Mucosa of stomach (tissue), 1 donor: ENCODE results near the gene KLRB1.
"Not testable (repeated sequence)": the region's sequence is repeated elsewhere in the genome, so short reads cannot be mapped to it uniquely, and the experiment has no call there.

ENCODE experiments used
- H3K27me3 ChIP-seq: one replicate; pipeline ENCODE4 v1.7.0; 2013; ENCODE audit warnings: mild to moderate bottlenecking, low read length; ENCODE audit not compliant: control insufficient read depth, insufficient read depth
- H3K36me3 ChIP-seq: one replicate; pipeline ENCODE4 v1.7.0; 2013; ENCODE audit warnings: low read length; ENCODE audit not compliant: control insufficient read depth, insufficient read depth
- H3K4me1 ChIP-seq: one replicate; pipeline ENCODE4 v1.7.0; 2013; ENCODE audit warnings: mild to moderate bottlenecking, low read length; ENCODE audit not compliant: control insufficient read depth, insufficient read depth
- H3K4me3 ChIP-seq: one replicate; pipeline ENCODE4 v1.7.0; 2013; ENCODE audit warnings: low read length
- H3K9ac ChIP-seq: one replicate; pipeline ENCODE4 v1.7.0; 2013; ENCODE audit warnings: mild to moderate bottlenecking, low read length, moderate library complexity
- H3K9me3 ChIP-seq: one replicate; pipeline ENCODE4 v1.7.0; 2013; ENCODE audit warnings: mild to moderate bottlenecking, low read length, moderate library complexity; ENCODE audit not compliant: control insufficient read depth
- donor health status: Pancreatic carcinoma.

Gene KLRB1

GRCh38 chr12:9615420-9616136 is 7.9 kb upstream of the KLRB1 start:
- H3K4me3 ChIP-seq = no peak overlapping the region
- H3K4me1 ChIP-seq = no peaks in the 10 kb centered on the region
- no peaks in the 10 kb centered on the region for H3K9me3 ChIP-seq
- H3K27me3 ChIP-seq = no peaks in the 10 kb centered on the region
- H3K9ac ChIP-seq = no peak overlapping the region
- no peaks in the 10 kb centered on the region for H3K36me3 ChIP-seq

- not testable (repeated sequence) for H3K36me3 ChIP-seq, H3K27me3 ChIP-seq, H3K4me3 ChIP-seq, H3K4me1 ChIP-seq, H3K9me3 ChIP-seq, H3K9ac ChIP-seq
Measured at GRCh38 chr12:9610606-9611005, 2.9 kb upstream of the KLRB1 start.

- Histone ChIP-seq H3K4me3 (no peak overlapping the region), H3K9me3 (no peaks in the 10 kb centered on the region), H3K36me3 (no peaks in the 10 kb centered on the region), H3K27me3 (no peaks in the 10 kb centered on the region), H3K9ac (no peak overlapping the region), H3K4me1 (no peaks in the 10 kb centered on the region)
Measured at GRCh38 chr12:9606736-9607372, 862 bp downstream of the KLRB1 start.

- H3K4me1 ChIP-seq = no peaks in the 10 kb centered on the region
- no peaks in the 10 kb centered on the region for H3K36me3 ChIP-seq
- no peak overlapping the region for H3K4me3 ChIP-seq
Measured at GRCh38 chr12:9606247-9606646, 1.5 kb downstream of the KLRB1 start.

GRCh38 chr12:9605483-9605882 is 2.2 kb downstream of the KLRB1 start:
- H3K9ac ChIP-seq = no peak overlapping the region
- H3K36me3 ChIP-seq = no peaks in the 10 kb centered on the region
- H3K9me3 ChIP-seq = no peaks in the 10 kb centered on the region
- no peaks in the 10 kb centered on the region for H3K27me3 ChIP-seq
- H3K4me1 ChIP-seq = no peaks in the 10 kb centered on the region
- H3K4me3 ChIP-seq = no peak overlapping the region

More at GRCh38 chr12:9606247-9606646, 1.5 kb downstream of the KLRB1 start:
- Histone ChIP-seq H3K27me3 (no peaks in the 10 kb centered on the region), H3K9ac (no peak overlapping the region), H3K9me3 (no peaks in the 10 kb centered on the region)

- Histone ChIP-seq H3K36me3 (no peaks in the 10 kb centered on the region), H3K4me1 (no peaks in the 10 kb centered on the region), H3K9ac (no peak overlapping the region), H3K4me3 (no peak overlapping the region), H3K27me3 (no peaks in the 10 kb centered on the region), H3K9me3 (no peaks in the 10 kb centered on the region)
Measured at GRCh38 chr12:9604287-9604686, 3.4 kb downstream of the KLRB1 start.

- not testable (repeated sequence) for H3K4me3 ChIP-seq, H3K4me1 ChIP-seq, H3K9ac ChIP-seq, H3K27me3 ChIP-seq, H3K9me3 ChIP-seq, H3K36me3 ChIP-seq
Measured at GRCh38 chr12:9600426-9600825, 7.3 kb downstream of the KLRB1 start.

- Histone ChIP-seq H3K9me3 (no peaks in the 10 kb centered on the region), H3K9ac (no peak overlapping the region), H3K4me1 (no peaks in the 10 kb centered on the region), H3K36me3 (no peaks in the 10 kb centered on the region), H3K27me3 (no peaks in the 10 kb centered on the region), H3K4me3 (no peak overlapping the region)
Measured at GRCh38 chr12:9598363-9598762, 9.4 kb downstream of the KLRB1 start.

- Histone ChIP-seq H3K4me1 (no peaks in the 10 kb centered on the region), H3K9ac (no peak overlapping the region), H3K9me3 (no peaks in the 10 kb centered on the region), H3K4me3 (no peak overlapping the region), H3K27me3 (no peaks in the 10 kb centered on the region), H3K36me3 (no peaks in the 10 kb centered on the region)
Measured at GRCh38 chr12:9597365-9597764, 10.4 kb downstream of the KLRB1 start.

GRCh38 chr12:9590441-9590840 is 17.3 kb downstream of the KLRB1 start:
- no peaks in the 10 kb centered on the region for H3K9me3 ChIP-seq
- no peaks in the 10 kb centered on the region for H3K4me1 ChIP-seq

GRCh38 chr12:9588749-9589148 is 19.0 kb downstream of the KLRB1 start:
- Histone ChIP-seq H3K36me3 (no peaks in the 10 kb centered on the region), H3K4me1 (no peaks in the 10 kb centered on the region), H3K9ac (no peak overlapping the region), H3K4me3 (no peak overlapping the region), H3K27me3 (no peaks in the 10 kb centered on the region), H3K9me3 (no peaks in the 10 kb centered on the region)

More at GRCh38 chr12:9590441-9590840, 17.3 kb downstream of the KLRB1 start:
- Histone ChIP-seq H3K27me3 (no peaks in the 10 kb centered on the region), H3K36me3 (no peaks in the 10 kb centered on the region), H3K4me3 (no peak overlapping the region), H3K9ac (no peak overlapping the region)

GRCh38 chr12:9587987-9588600 is 19.6 kb downstream of the KLRB1 start:
- no peaks in the 10 kb centered on the region for H3K4me1 ChIP-seq
- no peaks in the 10 kb centered on the region for H3K27me3 ChIP-seq
- no peaks in the 10 kb centered on the region for H3K36me3 ChIP-seq
- no peak overlapping the region for H3K4me3 ChIP-seq
- H3K9ac ChIP-seq = no peak overlapping the region
- H3K9me3 ChIP-seq = no peaks in the 10 kb centered on the region
